ENCODE results near the gene EXOC6.

DNA sequence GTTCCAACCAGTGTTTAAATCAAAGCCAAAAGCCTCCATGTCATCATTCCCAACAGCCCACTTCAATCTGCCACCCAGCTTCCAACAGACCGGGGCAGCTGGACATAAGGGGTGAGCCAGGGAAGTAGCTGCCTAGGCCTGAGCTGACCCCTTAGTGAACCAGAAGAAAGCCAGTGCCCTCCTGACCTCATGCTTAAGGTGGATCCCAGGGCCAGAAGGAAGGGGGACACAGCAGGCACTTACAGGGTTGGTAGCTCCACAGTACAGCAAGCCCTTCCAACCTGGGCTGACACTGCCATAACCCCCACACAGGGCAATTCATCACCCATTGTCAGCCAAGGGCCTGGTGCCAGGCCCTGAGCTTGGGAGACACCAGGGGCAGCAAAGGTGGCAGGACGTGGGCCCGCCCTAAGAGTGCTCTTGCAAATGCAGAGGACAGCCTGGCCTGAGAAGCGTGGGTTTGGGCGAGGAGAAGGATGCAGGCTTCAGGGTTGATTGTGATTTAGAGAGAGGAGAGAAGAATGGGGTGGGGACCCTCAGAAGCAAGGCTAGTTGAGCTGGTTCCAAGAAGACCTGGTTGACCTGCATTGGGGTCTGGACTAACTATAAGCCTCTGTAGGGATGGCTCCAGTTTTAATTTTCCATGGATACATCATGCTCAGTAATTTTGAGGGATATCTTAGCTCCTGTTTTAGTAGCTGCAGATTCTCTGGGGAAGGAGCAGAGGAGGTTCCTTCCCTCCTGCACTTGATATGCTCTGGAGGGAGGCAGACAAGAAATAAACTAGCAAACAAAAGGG is 222.3 kb downstream of the EXOC6 start:
- TF ChIP-seq, protein P1, sequence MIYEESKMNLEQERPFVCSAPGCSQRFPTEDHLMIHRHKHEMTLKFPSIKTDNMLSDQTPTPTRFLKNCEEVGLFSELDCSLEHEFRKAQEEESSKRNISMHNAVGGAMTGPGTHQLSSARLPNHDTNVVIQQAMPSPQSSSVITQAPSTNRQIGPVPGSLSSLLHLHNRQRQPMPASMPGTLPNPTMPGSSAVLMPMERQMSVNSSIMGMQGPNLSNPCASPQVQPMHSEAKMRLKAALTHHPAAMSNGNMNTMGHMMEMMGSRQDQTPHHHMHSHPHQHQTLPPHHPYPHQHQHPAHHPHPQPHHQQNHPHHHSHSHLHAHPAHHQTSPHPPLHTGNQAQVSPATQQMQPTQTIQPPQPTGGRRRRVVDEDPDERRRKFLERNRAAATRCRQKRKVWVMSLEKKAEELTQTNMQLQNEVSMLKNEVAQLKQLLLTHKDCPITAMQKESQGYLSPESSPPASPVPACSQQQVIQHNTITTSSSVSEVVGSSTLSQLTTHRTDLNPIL (CRISPR knock-in tag; IDR thresholded peaks at IDR 0.05; ENCODE audit: low read depth) = no peak
- no peak for TF ChIP-seq ISL1 (CRISPR knock-in tag; IDR thresholded peaks at IDR 0.05)
- TF ChIP-seq PPARA (CRISPR knock-in tag; IDR thresholded peaks at IDR 0.05; ENCODE audit: borderline replicate concordance) = no peak
- TF ChIP-seq, protein P2, sequence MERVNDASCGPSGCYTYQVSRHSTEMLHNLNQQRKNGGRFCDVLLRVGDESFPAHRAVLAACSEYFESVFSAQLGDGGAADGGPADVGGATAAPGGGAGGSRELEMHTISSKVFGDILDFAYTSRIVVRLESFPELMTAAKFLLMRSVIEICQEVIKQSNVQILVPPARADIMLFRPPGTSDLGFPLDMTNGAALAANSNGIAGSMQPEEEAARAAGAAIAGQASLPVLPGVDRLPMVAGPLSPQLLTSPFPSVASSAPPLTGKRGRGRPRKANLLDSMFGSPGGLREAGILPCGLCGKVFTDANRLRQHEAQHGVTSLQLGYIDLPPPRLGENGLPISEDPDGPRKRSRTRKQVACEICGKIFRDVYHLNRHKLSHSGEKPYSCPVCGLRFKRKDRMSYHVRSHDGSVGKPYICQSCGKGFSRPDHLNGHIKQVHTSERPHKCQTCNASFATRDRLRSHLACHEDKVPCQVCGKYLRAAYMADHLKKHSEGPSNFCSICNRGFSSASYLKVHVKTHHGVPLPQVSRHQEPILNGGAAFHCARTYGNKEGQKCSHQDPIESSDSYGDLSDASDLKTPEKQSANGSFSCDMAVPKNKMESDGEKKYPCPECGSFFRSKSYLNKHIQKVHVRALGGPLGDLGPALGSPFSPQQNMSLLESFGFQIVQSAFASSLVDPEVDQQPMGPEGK (CRISPR knock-in tag; IDR thresholded peaks at IDR 0.05; ENCODE audit: borderline replicate concordance) = no peak

Measured in SK-N-SH treated with all-trans-retinoic acid at 6 μM for 48 hours (cell line).